Stimulated activated CD8-positive, alpha-beta memory T cell treated with anti-CD3 and anti-CD28 coated beads, Interleukin-15, amount 100 ng/mL, for 4 hours (primary cell): ENCODE measurements around the gene UBQLN4.
"Not testable (repeated sequence)": the region's sequence is repeated elsewhere in the genome, so short reads cannot be mapped to it uniquely, and the experiment has no call there.

ENCODE experiments used
- DNase-seq, 2 donors: peaks; one replicate each; pipeline ENCODE4 v3.0.0-alpha.2; 2020; ENCODE audit warnings: low read depth in 2 of 2

The UBQLN4 gene

GRCh38 chr1:156081180-156081916 is 27.8 kb upstream of the UBQLN4 start:
- DNase-seq: no peak

- no peak for DNase-seq
Measured at GRCh38 chr1:156080863-156081179, 27.2 kb upstream of the UBQLN4 start.

- DNase-seq: no peak
Measured at GRCh38 chr1:156080241-156080862, 26.8 kb upstream of the UBQLN4 start.

GRCh38 chr1:156079762-156080161 is 26.2 kb upstream of the UBQLN4 start:
- DNase-seq: no peak

- no peak for DNase-seq
Measured at GRCh38 chr1:156078728-156079127, 25.1 kb upstream of the UBQLN4 start.

- DNase-seq: no peak
Measured at GRCh38 chr1:156077430-156077760, 23.8 kb upstream of the UBQLN4 start.

- no peak for DNase-seq
Measured at GRCh38 chr1:156076609-156077429, 23.2 kb upstream of the UBQLN4 start.

- DNase-seq: no peak
Measured at GRCh38 chr1:156075775-156076204, 22.2 kb upstream of the UBQLN4 start.

GRCh38 chr1:156075162-156075561 is 21.6 kb upstream of the UBQLN4 start:
- DNase-seq: no peak

GRCh38 chr1:156074661-156075060 is 21.1 kb upstream of the UBQLN4 start:
- no peak for DNase-seq

- DNase-seq: no peak
Measured at GRCh38 chr1:156073740-156074139, 20.1 kb upstream of the UBQLN4 start.

GRCh38 chr1:156073110-156073687 is 19.6 kb upstream of the UBQLN4 start:
- DNase-seq: no peak

- no peak for DNase-seq
Measured at GRCh38 chr1:156072251-156072650, 18.7 kb upstream of the UBQLN4 start.

GRCh38 chr1:156071332-156071816 is 17.8 kb upstream of the UBQLN4 start:
- not testable (repeated sequence) for DNase-seq

GRCh38 chr1:156070548-156070947 is 16.9 kb upstream of the UBQLN4 start:
- no peak for DNase-seq

- no peak for DNase-seq
Measured at GRCh38 chr1:156069490-156070455, 16.2 kb upstream of the UBQLN4 start.

- DNase-seq: no peak
Measured at GRCh38 chr1:156067262-156067661, 13.7 kb upstream of the UBQLN4 start.

GRCh38 chr1:156065871-156066270 is 12.3 kb upstream of the UBQLN4 start:
- no peak for DNase-seq

GRCh38 chr1:156065212-156065611 is 11.6 kb upstream of the UBQLN4 start:
- no peak for DNase-seq

- DNase-seq: no peak
Measured at GRCh38 chr1:156064615-156065014, 11.0 kb upstream of the UBQLN4 start.

GRCh38 chr1:156063997-156064285 is 10.3 kb upstream of the UBQLN4 start:
- DNase-seq: no peak
